NCI-H460 (cell line): ENCODE measurements around the gene EIF3J. TPM values are rescaled to one million over a fixed set of nuclear protein-coding genes. Genes with fewer than 3 reads are reported as not detected.

Experiments used
- DNase-seq: peaks from one replicate; pipeline ENCODE4 v3.0.0-alpha.2; 2016; ENCODE audit warnings: low read depth; ENCODE audit errors: extremely low read depth
- total RNA-seq: library from RNA; depleted of rRNA; stranded (reverse); fragments of >200 nt; shearing (Covaris generic); gene quantifications from 2 replicates; pipeline ENCODE4 v1.2.3, GENCODE V29; 2014; rRNA removed

Gene EIF3J
- total RNA-seq, 1 experiment from 2014 or later: 61.8 TPM

- no peak for DNase-seq
Observed at GRCh38 chr15:44591326-44591725, 54.4 kb downstream of the EIF3J start.

DNA sequence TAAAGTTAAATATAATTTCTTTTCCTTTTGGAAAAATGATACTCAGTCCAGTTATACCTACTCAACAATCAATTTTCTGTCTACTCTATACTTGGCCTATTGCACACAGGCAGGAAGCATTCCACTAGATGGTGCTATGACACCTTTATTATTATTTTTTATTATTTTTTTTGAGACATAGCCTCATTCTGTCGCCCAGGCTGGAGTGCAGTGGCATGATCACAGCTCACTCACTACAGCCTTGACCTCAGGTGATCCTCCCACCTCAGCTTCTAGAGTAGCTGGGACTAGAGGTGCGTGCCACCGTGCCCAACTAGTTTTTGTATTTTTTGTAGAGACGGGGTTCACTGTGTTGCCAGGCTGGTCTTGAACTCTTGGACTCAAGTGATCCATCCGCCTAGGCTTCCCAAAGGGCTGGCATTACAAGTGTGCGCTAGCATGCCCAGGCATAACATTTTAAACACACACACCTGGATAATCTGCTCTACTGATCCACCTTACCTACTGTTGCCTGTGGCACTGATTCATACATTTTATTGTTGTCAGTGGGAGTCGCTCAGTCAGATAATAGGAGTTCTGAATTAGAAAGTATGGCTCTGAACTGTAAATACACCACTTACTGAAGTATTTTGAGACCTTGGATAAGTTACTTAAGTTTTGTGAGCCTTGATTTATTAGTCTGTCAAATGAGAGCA, 56.2 kb downstream of the EIF3J start:
- no peak for DNase-seq

DNA sequence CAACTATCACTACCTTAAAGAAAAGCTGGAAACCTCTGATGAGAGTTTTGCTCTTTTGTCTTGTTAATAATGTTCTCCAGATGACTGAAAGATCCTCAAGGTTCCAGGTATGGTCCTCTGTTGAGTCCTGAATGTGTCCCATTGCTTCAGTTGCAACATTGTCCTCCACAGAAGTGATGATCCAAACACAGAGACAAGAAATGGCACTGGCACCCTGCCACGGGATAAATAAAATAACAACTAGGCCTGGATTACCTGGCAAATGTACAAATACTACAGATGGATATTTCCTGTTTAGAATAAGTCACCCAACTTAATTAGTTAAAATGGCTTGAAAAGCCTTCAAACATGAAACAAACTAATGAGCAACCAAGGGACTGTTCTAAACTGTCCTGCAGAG, 58.3 kb downstream of the EIF3J start:
- no peak for DNase-seq

DNA sequence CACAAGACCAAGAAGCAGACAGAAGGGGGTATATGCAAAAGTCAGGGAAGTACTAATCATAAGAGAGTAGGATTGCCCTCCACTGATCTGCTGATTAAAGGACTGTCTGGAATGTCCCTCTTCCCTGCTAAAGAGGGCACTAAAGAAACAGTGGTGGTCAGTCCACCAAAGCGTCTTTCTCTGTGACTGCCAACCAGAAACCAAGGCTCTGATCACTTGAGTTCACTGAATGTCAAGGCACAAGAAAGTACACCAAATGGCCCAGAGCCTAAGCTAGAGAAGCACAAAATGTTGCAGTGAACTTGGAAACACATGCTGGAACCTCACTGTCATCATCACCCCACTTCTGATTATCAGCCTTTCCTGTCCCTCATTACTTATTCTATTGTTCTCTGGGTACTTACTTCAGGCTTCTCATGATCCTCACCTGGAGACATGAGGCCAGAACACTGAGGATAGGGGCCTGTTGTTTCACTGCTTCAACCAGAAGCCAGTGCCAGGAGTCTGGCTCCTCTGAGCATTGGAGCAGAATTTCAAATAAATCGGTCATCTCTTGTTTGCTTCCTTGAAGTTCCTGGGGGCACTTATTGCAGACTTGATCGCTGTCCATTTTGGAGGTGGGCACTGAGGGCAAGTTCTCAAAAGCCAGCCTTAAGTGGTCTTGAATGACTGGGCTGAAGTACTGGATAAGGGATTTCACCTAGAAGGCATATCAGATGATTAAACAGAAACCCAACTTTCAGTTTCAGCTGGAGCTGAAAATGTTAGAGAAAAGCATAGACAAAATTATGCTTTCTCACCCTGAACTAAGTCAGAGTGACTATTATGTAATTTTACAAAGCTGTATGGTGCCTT, 58.9 kb downstream of the EIF3J start:
- no peak for DNase-seq

DNA sequence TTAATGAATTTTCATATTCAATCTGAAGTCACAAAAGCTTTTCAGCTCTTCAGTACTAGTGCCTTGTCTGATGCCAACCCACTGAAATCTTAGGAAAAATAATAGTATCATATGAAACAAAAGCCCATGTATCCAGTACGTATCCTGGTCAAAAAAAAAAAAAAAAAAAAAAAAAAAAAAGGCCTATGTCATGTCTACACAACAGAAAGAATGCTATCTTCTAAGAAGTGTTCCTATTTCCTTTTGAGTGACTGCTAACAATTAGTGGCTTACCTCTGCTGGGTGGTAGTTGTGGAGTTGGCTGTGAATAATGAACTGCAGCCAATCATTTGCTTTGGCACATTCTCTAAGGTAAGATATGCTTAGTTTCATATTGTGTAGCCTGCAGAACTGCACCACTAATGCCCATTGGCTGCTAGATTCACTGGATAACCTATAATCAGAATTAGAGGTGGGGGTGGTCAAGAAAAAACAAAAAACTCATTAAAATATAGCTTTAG, 59.6 kb downstream of the EIF3J start:
- DNase-seq: no peak

DNA sequence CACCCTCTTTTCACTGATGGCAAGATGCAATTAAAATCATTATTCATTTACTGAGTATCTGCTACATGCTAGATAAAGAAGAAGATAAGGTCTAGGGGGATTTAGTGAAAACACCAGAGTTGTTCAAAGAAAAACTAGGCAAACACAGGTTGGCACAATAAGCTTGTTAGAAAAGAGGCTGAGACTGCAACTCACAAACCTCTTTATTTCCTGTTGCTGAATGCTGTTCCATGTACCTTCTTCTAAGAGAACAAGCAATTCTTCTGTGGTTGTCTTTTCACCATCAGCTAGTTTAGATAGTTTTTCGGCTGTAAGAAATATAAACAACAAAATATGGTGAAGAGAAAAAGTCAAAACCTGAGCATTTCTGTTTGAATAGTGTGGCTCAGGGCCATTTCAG, 61.1 kb downstream of the EIF3J start:
- DNase-seq: no peak

- no peak for DNase-seq
Observed at GRCh38 chr15:44598892-44599291, 61.9 kb downstream of the EIF3J start.

DNA sequence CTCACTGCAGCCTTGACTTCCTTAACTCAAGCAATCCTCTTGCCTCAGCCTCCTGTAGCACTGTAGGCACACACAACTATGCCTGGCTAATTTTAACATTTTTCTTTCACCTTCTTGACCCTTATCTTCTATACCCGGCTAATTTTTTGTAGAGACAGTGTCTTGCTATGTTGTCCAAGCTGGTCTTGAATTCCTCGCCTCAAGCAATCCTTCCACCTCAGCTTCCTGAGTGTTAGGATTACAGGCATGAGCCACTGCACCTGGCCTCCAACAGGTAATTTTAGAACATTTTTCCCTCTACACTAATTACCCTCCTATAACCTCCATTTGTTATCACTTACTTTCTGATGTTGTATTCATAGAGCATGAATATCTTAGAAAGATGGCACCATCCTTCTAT, 66.2 kb downstream of the EIF3J start:
- no peak for DNase-seq

DNA sequence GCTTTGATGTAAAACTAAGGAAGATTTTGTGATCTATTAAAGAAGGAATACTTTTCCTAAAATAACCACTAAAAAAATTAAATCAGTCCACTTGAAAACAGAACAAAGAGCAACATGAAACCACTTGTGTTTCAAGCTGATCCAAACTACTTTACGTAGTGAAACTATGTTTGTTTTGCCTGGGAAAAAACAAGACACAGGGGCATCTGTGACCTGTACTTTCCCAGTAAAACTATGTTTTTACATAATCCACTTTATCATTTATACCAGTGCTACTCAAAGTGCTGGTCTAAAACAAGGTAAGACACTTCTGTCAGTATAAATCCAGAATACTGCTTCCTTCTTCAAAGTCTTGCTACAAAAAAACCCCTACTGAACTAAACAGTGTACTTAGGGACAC, 69.8 kb downstream of the EIF3J start:
- DNase-seq: no peak

Other genes starting within 250 kb of the EIF3J start
- 108 and 115 TPM in 2 replicates for gene GOLM2, start 248.4 kb upstream of the EIF3J start, total RNA-seq
- gene CTDSPL2, start 109.5 kb upstream of the EIF3J start, total RNA-seq: 49.7 and 51.8 TPM in 2 replicates
- 59.0 and 64.2 TPM in 2 replicates for gene SPG11, start 126.5 kb downstream of the EIF3J start, total RNA-seq
- gene PATL2, start 174.2 kb downstream of the EIF3J start, total RNA-seq: 0.15 TPM in 1 of 2 replicates, not detected in the other
- 2,024 and 2,095 TPM in 2 replicates for gene B2M, start 174.4 kb downstream of the EIF3J start, total RNA-seq
- 8.1 and 10.0 TPM in 2 replicates for gene TRIM69, start 199.4 kb downstream of the EIF3J start, total RNA-seq